ENCODE results near the gene HDAC9.
"Not testable (repeated sequence)": the region's sequence is repeated elsewhere in the genome, so short reads cannot be mapped to it uniquely, and the experiment has no call there.

The HDAC9 gene

GRCh38 chr7:18958627-18959026, 463.1 kb downstream of the HDAC9 start:
- H3K27me3 ChIP-seq, result no peaks in the 10 kb centered on the region
- peaks cover 0 to 5% (median 0%) of the 10 kb centered on the region in 3 donors for H3K36me3 ChIP-seq
- no peak overlapping the region for H3K27ac ChIP-seq
- DNase-seq, result no peak
- H3K9me3 ChIP-seq, result no peaks in the 10 kb centered on the region
- intact Hi-C loops (cut with DNase I; ENCODE audit: low total_unique reads), result no loop called here
- H3K4me3 ChIP-seq, result no peak overlapping the region
- TF ChIP-seq, protein P1, sequence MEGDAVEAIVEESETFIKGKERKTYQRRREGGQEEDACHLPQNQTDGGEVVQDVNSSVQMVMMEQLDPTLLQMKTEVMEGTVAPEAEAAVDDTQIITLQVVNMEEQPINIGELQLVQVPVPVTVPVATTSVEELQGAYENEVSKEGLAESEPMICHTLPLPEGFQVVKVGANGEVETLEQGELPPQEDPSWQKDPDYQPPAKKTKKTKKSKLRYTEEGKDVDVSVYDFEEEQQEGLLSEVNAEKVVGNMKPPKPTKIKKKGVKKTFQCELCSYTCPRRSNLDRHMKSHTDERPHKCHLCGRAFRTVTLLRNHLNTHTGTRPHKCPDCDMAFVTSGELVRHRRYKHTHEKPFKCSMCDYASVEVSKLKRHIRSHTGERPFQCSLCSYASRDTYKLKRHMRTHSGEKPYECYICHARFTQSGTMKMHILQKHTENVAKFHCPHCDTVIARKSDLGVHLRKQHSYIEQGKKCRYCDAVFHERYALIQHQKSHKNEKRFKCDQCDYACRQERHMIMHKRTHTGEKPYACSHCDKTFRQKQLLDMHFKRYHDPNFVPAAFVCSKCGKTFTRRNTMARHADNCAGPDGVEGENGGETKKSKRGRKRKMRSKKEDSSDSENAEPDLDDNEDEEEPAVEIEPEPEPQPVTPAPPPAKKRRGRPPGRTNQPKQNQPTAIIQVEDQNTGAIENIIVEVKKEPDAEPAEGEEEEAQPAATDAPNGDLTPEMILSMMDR (IDR thresholded peaks at IDR 0.05), result no peak
- peaks cover 0 to 8% (median 0%) of the 10 kb centered on the region in 4 donors for H3K4me1 ChIP-seq

DNA sequence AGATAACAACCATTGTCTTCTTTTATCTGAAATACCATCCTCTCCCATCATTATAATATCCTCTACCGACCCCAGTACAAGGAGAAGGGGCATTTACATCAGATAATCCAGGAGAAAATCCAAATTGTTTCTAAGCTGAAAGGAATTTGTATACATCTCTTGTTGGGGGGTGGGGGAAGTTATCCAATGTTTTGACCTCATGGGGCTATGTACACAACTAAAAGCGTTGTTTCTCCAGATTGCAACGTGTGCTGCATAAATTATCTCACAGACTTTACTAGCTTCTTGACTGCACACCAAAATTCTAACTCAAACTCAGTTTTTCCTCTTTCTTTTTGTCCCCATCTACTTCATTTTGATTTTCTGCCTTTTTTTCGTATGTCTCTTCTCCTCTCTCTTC, 465.2 kb downstream of the HDAC9 start:
- no peak overlapping the region for H3K27ac ChIP-seq
- intact Hi-C loops (cut with DNase I; ENCODE audit: low total_unique reads), result no loop called here
- no peak overlapping the region for H3K4me3 ChIP-seq
- H3K4me1 ChIP-seq, result peaks cover 0 to 8% (median 0%) of the 10 kb centered on the region in 4 donors
- H3K9me3 ChIP-seq, result no peaks in the 10 kb centered on the region
- no peak for DNase-seq
- no peaks in the 10 kb centered on the region for H3K27me3 ChIP-seq
- TF ChIP-seq, protein P1 (IDR thresholded peaks at IDR 0.05), result no peak
- peaks cover 0 to under 1% (median 0%) of the 10 kb centered on the region in 3 donors for H3K36me3 ChIP-seq

GRCh38 chr7:18962031-18962430, 466.5 kb downstream of the HDAC9 start:
- H3K9me3 ChIP-seq, result no peaks in the 10 kb centered on the region
- TF ChIP-seq, protein P1 (IDR thresholded peaks at IDR 0.05), result no peak
- peaks cover 0 to 8% (median 0%) of the 10 kb centered on the region in 4 donors for H3K4me1 ChIP-seq
- H3K27me3 ChIP-seq, result no peaks in the 10 kb centered on the region
- intact Hi-C loops (cut with DNase I; ENCODE audit: low total_unique reads), result no loop called here
- no peaks in the 10 kb centered on the region for H3K36me3 ChIP-seq
- DNase-seq, result no peak
- no peak overlapping the region for H3K27ac ChIP-seq
- H3K4me3 ChIP-seq, result no peak overlapping the region

DNA sequence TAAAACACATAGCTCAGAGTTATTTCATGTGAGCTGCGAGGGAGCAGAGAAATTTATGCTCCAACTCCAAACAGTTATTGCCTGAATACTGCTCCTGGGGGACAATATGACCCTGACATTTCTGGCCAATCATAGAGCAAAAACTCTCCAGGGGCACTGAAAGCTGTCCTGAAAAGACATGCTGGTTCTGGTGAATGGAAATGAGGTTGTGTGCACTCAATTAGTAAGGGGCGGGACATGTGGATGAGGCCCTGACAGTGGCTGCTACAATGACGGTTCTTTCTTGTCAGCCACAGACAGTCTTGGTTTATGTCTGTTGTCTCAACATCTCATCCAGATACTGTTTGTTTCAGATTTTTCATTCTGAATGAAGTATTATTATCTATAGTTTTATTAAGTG, 470.1 kb downstream of the HDAC9 start:
- TF ChIP-seq, protein P1 (IDR thresholded peaks at IDR 0.05), result no peak
- no peak overlapping the region for H3K27ac ChIP-seq

DNA sequence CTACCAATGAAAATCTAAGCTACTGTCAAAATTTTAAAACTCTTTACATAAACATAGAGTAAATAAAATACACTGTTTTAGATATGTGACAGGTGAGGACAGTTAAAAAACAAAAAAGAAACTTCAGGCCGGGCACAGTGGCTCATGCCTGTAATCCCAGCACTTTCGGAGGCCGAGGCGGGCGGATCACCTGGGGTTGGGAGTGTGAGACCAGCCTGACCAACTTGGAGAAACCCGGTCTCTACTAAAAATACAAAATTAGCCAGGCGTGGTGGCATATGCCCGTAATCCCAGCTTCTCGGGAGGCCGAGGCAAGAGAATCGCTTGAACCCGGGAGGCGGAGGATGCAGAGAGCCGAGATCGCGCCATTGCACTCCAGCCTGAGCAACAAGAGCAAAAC, 472.2 kb downstream of the HDAC9 start:
- H3K27ac ChIP-seq; H3K4me3 ChIP-seq; H3K27me3 ChIP-seq; H3K4me1 ChIP-seq; H3K36me3 ChIP-seq; H3K9me3 ChIP-seq; DNase-seq; intact Hi-C loops (cut with DNase I; ENCODE audit: low total_unique reads): not testable (repeated sequence)

More for the DNA sequence above, 470.1 kb downstream of the HDAC9 start:
- no peaks in the 10 kb centered on the region for H3K36me3 ChIP-seq
- intact Hi-C loops (cut with DNase I; ENCODE audit: low total_unique reads), result no loop called here
- H3K9me3 ChIP-seq, result no peaks in the 10 kb centered on the region
- no peak overlapping the region for H3K4me3 ChIP-seq
- DNase-seq, result no peak
- no peaks in the 10 kb centered on the region for H3K4me1 ChIP-seq
- no peaks in the 10 kb centered on the region for H3K27me3 ChIP-seq

DNA sequence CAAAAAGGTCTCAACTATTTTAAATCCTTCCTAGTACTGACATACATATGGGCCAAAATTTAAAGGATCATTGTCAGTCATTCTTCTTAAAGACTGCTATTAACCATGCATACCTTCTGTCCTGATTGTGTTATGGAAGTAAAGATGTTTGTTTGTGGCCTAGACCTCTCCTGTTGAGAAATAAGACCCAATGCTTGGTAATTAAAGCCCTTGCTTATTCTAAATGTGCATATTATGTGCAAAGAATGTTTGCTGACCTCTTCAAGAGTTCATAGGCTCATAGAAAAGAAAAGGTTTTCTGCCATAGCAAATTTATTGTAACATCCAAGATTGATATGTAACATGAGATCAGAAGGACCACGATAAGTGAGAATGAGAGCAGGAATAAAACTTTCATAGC, 476.3 kb downstream of the HDAC9 start:
- intact Hi-C loops (cut with DNase I; ENCODE audit: low total_unique reads), result no loop called here
- Histone ChIP-seq H3K4me3 (no peak overlapping the region), H3K4me1 (peaks cover 0 to 28% (median 17%) of the 10 kb centered on the region in 4 donors), H3K27ac (no peak overlapping the region), H3K27me3 (no peaks in the 10 kb centered on the region), H3K36me3 (no peaks in the 10 kb centered on the region), H3K9me3 (no peaks in the 10 kb centered on the region)
- TF ChIP-seq, protein P1 (IDR thresholded peaks at IDR 0.05), result no peak
- DNase-seq, result no peak
